HUES6 (cell line): ENCODE measurements around the gene DISC1.
"Not testable (repeated sequence)": the region's sequence is repeated elsewhere in the genome, so short reads cannot be mapped to it uniquely, and the experiment has no call there.

ENCODE experiments used
- H3K27ac ChIP-seq: 2 replicates; pipeline ENCODE4 v1.7.0; 2013; ENCODE audit warnings: low read depth, mild to moderate bottlenecking, low read length, inconsistent platforms
- H3K27me3 ChIP-seq: 2 replicates; pipeline ENCODE4 v1.6.1; 2013; ENCODE audit warnings: low read length; ENCODE audit not compliant: control insufficient read depth, insufficient read depth
- H3K36me3 ChIP-seq: 2 replicates; pipeline ENCODE4 v1.6.1; 2013; ENCODE audit warnings: low read length; ENCODE audit not compliant: control insufficient read depth, insufficient read depth
- H3K4me1 ChIP-seq: 2 replicates; pipeline ENCODE4 v1.6.1; 2013; ENCODE audit warnings: low read length; ENCODE audit not compliant: control insufficient read depth, insufficient read depth
- H3K4me3 ChIP-seq: 2 replicates; pipeline ENCODE4 v1.5.1; 2013; ENCODE audit warnings: low read depth, low read length
- H3K9ac ChIP-seq: one replicate; pipeline ENCODE4 v1.6.1; 2013; ENCODE audit warnings: mild to moderate bottlenecking, low read length
- H3K9me3 ChIP-seq: 2 replicates; pipeline ENCODE4 v1.6.1; 2013; ENCODE audit warnings: low read depth, low read length; ENCODE audit not compliant: control insufficient read depth, insufficient read depth

Gene DISC1

DNA sequence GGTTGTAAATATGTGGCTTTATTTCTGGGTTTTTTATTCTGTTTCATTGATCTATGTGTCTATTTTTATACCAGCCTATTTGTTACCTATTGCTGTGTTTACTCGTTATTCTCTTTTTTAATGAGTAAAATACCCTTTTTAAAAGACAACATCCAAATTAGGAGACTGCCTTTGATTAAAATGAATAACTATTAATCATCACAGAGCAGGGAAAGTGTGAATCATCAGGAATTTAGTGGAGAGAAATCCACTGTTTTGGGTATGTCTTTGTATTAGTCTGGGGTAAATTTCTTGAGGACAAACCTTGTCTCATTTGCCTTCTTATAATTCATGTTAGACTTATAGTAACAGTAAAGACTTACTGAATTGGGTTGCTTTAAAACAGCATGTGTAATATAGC is 12.1 kb downstream of the DISC1 start:
- H3K9ac ChIP-seq: no peak overlapping the region
- H3K9me3 ChIP-seq: no peaks in the 10 kb centered on the region
- H3K36me3 ChIP-seq: no peaks in the 10 kb centered on the region
- no peaks in the 10 kb centered on the region for H3K27me3 ChIP-seq
- H3K4me3 ChIP-seq: no peak overlapping the region
- H3K4me1 ChIP-seq: peaks cover 4% of the 10 kb centered on the region; the same call in 1 of the 2 replicates
- H3K27ac ChIP-seq: no peak overlapping the region

DNA sequence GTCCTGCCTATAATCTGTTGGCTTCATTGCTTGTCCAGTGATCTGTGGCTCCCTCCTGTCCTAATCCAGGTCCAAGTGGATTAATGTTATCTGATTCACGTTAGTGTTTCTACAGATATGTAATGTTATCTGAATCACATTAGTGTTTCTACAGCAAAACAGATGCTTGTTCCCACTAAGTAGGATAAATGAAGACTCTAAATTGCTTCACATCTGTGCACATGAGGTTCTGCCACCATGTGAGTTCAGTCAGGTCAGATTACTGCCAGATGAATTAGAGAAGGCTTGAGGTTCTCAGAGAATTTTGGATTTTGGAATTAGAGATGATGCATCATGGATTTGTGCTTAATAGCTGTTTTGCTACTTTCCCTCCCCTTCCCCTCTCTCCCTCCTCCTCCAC is 13.2 kb downstream of the DISC1 start:
- H3K4me1 ChIP-seq: peaks cover 4% of the 10 kb centered on the region; the same call in 1 of the 2 replicates
- no peaks in the 10 kb centered on the region for H3K36me3 ChIP-seq
- H3K27ac ChIP-seq: no peak overlapping the region
- no peak overlapping the region for H3K9ac ChIP-seq
- H3K9me3 ChIP-seq: no peaks in the 10 kb centered on the region
- no peaks in the 10 kb centered on the region for H3K27me3 ChIP-seq
- no peak overlapping the region for H3K4me3 ChIP-seq

DNA sequence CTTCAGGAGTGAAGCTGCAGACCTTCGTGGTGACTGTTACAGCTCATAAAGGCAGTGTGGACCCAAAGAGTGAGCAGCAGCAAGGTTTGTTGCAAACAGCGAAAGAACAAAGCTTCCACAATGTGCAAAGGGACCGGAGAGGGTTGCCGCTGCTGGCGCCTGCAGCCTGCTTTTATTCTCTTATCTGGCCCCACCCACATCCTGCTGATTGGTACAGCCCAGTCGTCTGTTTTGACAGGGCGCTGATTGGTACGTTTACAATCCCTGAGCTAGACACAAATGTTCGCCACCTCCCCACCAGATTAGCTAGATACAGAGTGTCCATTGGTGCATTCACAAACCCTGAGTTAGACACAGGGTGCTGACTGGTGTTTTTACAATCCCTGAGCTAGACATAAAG is 14.9 kb downstream of the DISC1 start:
- H3K27ac ChIP-seq, H3K36me3 ChIP-seq, H3K9me3 ChIP-seq, H3K9ac ChIP-seq, H3K27me3 ChIP-seq, H3K4me1 ChIP-seq, H3K4me3 ChIP-seq: not testable (repeated sequence)

DNA sequence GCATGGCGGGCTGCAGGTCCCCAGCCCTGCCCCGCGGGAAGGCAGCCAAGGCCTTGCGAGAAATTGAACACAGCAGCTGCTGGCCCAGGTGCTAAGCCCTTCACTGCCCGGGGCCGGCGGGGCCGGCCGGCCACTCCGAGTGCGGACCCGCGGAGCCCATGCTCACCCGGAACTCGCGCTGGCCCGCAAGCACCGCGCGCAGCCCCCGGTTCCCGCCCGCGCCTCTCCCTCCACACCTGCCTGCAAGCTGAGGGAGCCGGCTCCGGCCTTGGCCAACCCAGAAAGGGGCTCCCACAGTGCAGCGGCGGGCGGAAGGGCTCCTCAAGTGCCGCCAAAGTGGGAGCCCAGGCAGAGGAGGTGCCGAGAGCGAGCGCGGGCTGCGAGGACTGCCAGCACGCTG is 15.5 kb downstream of the DISC1 start:
- not testable (repeated sequence) for H3K4me1 ChIP-seq, H3K4me3 ChIP-seq, H3K27ac ChIP-seq, H3K9ac ChIP-seq, H3K36me3 ChIP-seq, H3K9me3 ChIP-seq, H3K27me3 ChIP-seq

DNA sequence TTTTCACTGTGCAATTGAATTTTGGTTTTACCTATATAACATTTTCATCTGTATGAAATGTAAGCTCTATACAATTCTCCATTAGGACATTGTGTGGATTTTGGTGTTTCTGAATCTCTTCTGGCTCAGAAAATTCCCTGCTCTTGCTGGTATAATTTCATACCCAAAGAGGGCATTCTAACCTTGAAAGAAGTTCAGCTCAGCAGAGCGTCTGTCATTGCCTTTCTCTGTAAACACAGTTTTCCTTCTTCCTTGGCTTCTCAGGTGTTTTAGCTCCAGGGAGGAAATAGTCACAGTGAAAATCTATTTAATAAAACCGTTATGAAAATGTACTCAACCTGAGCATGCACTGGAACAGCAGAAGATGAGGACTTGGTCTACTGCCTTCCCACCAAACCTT is 16.0 kb downstream of the DISC1 start:
- H3K36me3 ChIP-seq: no peaks in the 10 kb centered on the region
- H3K27me3 ChIP-seq: no peaks in the 10 kb centered on the region
- no peak overlapping the region for H3K27ac ChIP-seq
- no peaks in the 10 kb centered on the region for H3K4me1 ChIP-seq
- no peak overlapping the region for H3K9ac ChIP-seq
- H3K9me3 ChIP-seq: peaks cover 6% of the 10 kb centered on the region; the same call in 1 of the 2 replicates
- no peak overlapping the region for H3K4me3 ChIP-seq

DNA sequence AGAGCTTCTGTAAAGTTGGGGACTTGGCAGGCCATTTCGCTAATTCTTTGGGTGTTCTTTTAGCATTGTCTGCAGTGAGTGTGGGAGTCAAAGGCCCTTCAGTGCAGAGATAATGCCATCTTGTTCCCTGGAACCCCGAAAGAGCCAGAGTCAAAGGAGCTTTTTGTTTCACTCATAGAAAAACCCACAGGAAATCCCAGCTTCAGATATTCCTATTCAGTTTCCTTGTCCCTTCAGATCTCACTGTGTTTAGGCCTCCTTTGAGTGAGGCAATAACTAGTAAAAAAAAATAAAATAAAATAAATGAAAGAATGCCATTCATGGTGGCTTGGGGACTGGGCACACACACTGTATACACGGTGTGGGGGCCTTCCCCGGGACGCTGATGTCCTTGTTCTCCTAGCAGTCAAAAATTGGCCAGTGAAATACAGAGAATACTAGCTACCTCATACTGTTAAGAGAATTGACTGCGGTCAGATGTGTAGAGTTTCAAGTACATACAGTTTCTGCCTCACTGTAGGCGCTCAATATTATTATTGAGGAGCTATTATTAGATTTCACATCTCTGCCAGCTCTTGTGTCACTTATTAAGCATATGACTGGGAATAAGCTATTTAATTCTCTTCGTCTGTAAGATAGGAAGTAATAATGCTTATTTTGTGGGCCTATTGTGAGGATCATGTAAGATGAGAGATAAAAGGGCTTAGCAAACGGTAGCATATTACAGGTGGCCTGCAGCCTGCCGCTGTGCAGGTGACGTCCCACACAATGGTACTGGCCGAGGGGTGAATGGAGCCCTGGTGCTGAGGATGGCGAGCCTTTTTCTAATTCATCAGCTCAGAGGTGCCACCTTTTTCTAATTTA is 16.7 kb downstream of the DISC1 start:
- Histone ChIP-seq H3K27ac (no peak overlapping the region), H3K9me3 (peaks cover 6% of the 10 kb centered on the region; the same call in 1 of the 2 replicates), H3K27me3 (no peaks in the 10 kb centered on the region), H3K9ac (no peak overlapping the region), H3K36me3 (no peaks in the 10 kb centered on the region), H3K4me1 (no peaks in the 10 kb centered on the region), H3K4me3 (no peak overlapping the region)

DNA sequence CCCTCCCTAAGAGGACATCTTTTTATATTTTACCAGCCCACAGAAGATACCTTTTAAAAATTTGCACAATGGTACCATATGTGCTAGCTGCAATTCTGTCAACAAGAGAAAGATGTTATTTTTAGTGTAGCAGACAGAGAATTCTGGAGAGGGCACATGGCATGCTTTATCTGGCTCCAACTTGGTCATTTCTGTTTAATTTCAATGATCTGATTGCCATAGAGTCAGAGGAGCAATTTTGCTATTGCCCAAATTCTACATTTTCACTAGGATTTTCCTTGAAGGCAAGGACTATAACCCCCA is 17.3 kb downstream of the DISC1 start:
- no peaks in the 10 kb centered on the region for H3K27me3 ChIP-seq
- no peak overlapping the region for H3K27ac ChIP-seq
- H3K9me3 ChIP-seq: peaks cover 6% of the 10 kb centered on the region; the same call in 1 of the 2 replicates
- H3K36me3 ChIP-seq: no peaks in the 10 kb centered on the region
- H3K4me1 ChIP-seq: no peaks in the 10 kb centered on the region
- no peak overlapping the region for H3K4me3 ChIP-seq
- H3K9ac ChIP-seq: no peak overlapping the region

DNA sequence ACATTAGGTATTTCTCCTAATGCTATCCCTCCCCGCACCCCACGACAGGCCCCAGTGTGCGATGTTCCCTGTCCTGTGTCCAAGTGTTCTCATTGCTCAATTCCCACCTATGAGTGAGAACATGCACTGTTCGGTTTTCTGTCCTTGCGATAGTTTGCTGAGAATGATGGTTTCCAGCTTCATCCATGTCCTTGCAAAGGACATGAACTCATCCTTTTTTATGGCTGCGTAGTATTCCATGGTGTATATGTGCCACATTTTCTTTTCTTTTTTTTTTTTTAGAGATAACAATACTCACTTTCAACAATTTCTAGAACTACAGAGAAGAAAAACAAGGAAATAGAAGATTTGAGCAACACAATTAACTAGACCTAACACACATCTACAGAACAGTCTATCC is 19.0 kb downstream of the DISC1 start:
- H3K4me3 ChIP-seq, H3K27me3 ChIP-seq, H3K9me3 ChIP-seq, H3K4me1 ChIP-seq, H3K9ac ChIP-seq, H3K36me3 ChIP-seq, H3K27ac ChIP-seq: not testable (repeated sequence)

DNA sequence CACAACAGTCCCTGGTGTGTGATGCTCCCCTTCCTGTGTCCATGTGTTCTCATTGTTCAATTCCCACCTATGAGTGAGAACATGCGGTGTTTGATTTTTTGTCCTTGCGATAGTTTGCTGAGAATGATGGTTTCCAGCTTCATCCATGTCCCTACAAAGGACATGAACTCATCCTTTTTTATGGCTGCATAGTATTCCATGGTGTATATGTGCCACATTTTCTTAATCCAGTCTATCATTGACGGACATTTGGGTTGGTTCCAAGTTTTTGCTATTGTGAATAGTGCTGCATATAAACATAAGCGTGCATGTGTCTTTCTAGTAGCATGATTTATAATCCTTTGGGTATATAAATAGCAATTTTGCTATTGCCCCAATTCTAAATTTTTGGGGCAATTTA is 19.6 kb downstream of the DISC1 start:
- not testable (repeated sequence) for H3K27me3 ChIP-seq, H3K9ac ChIP-seq, H3K27ac ChIP-seq, H3K36me3 ChIP-seq, H3K4me3 ChIP-seq, H3K4me1 ChIP-seq, H3K9me3 ChIP-seq

DNA sequence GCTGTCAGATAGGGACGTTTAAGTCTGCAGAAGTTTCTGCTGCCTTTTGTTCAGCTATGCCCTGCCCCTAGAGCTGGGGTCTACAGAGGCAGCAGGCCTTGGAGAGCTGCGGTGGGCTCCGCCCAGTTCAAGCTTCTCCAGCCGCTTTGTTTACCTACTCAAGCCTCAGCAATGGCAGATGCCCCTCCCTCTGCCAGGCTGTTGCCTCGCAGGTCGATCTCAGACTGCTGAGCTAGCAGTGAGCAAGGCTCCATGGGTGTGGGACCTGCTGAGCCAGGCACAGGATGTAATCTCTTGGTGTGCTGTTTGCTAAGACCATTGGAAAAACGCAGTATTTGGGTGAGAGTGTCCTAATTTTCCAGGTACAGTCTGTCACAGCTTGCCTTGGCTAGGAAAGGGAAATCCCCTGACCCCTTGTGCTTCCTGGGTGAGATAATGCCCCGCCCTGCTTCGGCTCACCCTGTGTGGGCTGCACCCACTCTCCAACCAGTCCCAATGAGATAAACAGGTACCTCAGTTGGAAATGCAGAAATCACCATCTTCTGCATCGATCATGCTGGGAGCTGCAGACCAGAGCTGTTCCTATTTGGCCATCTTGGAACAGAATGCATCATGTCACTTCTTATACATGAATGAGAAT is 25.2 kb downstream of the DISC1 start:
- not testable (repeated sequence) for H3K9ac ChIP-seq, H3K4me3 ChIP-seq, H3K36me3 ChIP-seq, H3K4me1 ChIP-seq, H3K9me3 ChIP-seq, H3K27me3 ChIP-seq, H3K27ac ChIP-seq

DNA sequence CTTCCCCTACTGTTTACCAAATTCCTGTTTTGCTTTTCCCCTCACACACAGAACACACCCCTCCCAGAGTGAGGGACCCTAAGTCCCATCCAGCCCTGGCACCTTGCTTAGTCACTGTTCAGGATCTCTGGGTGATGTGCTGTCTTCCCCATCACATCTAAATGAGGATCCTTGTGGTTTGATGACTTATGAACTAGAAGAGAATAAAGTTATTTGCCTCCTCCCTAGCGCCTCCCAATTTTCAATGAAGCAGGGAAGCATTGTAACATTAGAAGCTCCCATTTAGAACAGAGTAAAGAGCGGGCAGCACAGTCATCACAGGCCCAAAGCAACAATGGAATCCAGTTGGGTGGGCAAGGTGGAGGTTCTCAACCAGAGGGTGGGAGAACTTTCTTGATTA is 27.0 kb downstream of the DISC1 start:
- peaks cover 7% of the 10 kb centered on the region for H3K4me1 ChIP-seq
- H3K27me3 ChIP-seq: no peaks in the 10 kb centered on the region
- no peak overlapping the region for H3K27ac ChIP-seq
- H3K36me3 ChIP-seq: no peaks in the 10 kb centered on the region
- no peak overlapping the region for H3K4me3 ChIP-seq
- no peaks in the 10 kb centered on the region; the same call in 1 of the 2 replicates for H3K9me3 ChIP-seq
- H3K9ac ChIP-seq: no peak overlapping the region
